ENCODE results near the gene ZGLP1.

The ZGLP1 gene

DNA sequence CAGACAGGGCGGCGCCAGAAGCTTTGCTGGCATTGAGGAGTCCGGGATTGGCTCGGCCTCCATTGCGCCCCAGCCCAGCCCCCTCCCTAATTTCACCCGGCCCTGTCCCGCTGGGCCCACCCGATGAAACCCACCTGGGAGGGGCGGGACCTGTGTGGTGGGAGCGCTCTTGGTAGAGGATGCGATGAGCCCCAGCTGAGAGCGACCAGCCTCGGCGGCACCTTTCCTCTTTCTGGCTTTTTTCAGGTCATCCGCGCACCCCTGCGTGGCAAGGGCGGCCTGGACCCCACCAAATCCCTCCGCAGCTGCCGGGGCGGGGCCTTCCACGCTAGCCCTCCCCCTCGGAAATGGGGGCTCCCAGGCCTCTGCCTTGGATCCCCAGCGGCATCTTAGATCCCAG, at the start of gene ZGLP1:
Gene ZGLP1 (minus strand): TSS at position 393 of the 400 bp plus-strand sequence.
- TF ChIP-seq, protein P1, sequence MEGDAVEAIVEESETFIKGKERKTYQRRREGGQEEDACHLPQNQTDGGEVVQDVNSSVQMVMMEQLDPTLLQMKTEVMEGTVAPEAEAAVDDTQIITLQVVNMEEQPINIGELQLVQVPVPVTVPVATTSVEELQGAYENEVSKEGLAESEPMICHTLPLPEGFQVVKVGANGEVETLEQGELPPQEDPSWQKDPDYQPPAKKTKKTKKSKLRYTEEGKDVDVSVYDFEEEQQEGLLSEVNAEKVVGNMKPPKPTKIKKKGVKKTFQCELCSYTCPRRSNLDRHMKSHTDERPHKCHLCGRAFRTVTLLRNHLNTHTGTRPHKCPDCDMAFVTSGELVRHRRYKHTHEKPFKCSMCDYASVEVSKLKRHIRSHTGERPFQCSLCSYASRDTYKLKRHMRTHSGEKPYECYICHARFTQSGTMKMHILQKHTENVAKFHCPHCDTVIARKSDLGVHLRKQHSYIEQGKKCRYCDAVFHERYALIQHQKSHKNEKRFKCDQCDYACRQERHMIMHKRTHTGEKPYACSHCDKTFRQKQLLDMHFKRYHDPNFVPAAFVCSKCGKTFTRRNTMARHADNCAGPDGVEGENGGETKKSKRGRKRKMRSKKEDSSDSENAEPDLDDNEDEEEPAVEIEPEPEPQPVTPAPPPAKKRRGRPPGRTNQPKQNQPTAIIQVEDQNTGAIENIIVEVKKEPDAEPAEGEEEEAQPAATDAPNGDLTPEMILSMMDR (IDR thresholded peaks at IDR 0.05; ENCODE audit: insufficient read depth, low read depth, low read length, missing control alignments) = no peak
- no peak within 1 kb of the TSS for H3K4me3 ChIP-seq (ENCODE audit: low read length)
- no peak for DNase-seq (ENCODE audit: low read depth)

DNA sequence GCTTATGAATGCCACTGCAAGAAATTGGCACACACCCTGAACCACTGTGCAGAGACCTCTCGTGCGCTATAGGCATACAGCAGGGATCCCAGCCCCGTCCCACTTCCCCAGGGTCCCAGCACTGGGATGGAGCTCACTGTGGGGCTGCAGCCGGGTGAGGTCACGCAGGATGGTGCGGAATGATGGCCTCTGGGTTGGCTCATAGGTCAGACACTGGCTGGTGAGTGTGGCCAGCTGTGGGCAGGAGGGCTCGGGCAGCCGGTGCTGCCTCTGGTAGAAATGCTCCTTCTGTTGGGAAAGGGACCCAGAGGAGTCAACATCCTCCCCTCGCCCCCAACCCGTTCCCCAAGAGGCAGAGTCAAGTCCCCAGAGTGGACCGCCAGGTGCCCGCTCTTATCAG, 46.8 kb upstream of the ZGLP1 start:
- H3K4me3 ChIP-seq (ENCODE audit: low read length) = no peak overlapping the region
- DNase-seq (ENCODE audit: low read depth) = no peak
- TF ChIP-seq, protein P1 (IDR thresholded peaks at IDR 0.05; ENCODE audit: insufficient read depth, low read depth, low read length, missing control alignments) = no peak

DNA sequence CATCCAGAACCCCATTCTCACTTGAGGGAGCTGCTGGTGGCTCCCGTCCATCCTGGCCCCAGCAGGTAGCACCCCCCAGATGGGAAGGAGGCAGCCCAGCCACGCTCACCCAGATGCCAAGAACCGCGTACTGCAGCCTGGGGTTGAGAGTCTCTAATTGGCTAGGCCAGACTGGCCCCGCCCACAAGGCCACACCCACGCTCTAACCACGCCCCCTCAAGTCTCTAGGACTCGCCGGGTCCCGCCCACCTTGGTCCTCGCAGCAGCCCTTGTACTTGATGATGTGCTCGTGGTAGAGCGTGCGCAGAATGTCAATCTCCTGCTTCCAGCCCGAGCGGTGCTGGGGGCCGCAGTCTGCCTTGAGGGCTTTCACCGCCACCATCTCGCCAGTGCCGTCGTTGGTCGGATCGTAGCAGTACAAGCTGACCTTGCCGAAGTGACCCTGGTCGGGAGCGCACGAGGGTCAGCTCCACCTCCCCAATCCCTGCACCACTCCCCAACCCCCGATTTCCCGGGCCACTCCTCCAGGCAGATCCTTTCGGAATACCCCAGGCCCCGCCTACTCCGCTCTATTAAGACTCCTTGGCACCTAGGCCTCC, 44.3 kb upstream of the ZGLP1 start:
- TF ChIP-seq, protein P1 (IDR thresholded peaks at IDR 0.05; ENCODE audit: insufficient read depth, low read depth, low read length, missing control alignments) = no peak
- H3K4me3 ChIP-seq (ENCODE audit: low read length) = no peak overlapping the region
- DNase-seq (ENCODE audit: low read depth) = peak; percentile 37

DNA sequence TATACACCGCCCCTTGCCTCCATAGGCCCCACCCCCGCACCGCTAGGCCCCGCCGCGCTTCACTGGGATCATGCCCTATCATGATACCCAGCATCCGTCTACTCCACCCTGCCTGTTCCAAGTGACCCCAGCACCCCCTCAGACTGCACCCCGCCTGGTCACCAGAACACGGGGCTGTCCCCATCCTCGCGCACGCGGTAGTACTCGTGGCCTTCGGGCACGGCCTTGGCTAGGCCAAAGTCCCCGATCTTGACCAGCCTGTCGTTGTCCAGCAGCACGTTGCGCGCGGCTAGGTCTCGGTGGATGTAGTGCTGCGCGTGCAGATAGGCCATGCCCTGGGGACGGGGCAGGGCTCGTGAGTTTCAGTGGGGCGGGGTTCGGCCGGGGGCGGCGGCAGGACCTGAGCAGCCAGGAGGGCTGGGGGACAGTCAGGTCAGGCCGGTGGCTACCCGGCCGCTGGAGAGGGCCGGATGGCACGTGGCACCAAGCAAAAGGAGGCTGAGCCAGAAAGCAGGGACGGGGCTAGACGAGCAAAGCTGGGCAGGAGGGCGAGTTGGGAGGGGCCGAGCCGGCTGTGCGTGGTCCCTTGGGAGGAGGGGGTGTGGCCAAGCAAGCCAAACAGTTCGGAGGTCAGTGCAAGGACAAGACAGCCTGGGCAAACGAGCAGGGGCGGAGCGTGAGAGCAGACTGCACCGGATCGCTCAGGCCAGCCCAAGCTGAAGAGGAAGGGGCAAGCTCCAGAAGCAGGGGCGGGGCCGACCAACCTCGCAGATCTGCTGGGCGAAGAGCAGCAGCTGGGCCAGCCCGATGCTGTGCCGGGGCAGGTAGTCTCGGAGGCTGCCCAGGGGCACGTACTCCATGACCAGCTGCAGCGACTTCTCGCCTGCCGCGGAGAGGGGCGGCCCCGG, 43.4 kb upstream of the ZGLP1 start:
- no peak for DNase-seq (ENCODE audit: low read depth)
- no peak overlapping the region for H3K4me3 ChIP-seq (ENCODE audit: low read length)
- TF ChIP-seq, protein P1 (IDR thresholded peaks at IDR 0.05; ENCODE audit: insufficient read depth, low read depth, low read length, missing control alignments) = no peak

DNA sequence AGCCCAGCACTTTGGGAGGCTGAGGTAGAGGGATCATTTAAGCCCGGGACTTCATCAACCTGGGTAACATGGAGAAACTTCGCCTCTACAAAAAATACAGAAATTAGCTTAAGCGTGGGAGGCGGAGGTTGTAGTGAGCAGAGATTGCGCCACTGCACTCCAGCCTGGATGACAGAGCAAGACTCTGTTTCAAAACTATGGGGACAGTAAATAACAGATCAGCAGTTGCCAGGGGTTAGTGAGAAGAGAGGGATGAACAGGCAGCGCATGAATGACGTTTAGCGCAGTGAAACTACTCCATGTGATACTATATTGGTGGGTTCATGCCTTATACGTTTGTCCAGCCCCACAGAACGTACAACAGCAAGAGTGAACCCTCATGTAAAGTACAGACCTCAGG, 36.9 kb upstream of the ZGLP1 start:
- TF ChIP-seq, protein P1 (IDR thresholded peaks at IDR 0.05; ENCODE audit: insufficient read depth, low read depth, low read length, missing control alignments) = no peak
- no peak overlapping the region for H3K4me3 ChIP-seq (ENCODE audit: low read length)
- DNase-seq (ENCODE audit: low read depth) = no peak

DNA sequence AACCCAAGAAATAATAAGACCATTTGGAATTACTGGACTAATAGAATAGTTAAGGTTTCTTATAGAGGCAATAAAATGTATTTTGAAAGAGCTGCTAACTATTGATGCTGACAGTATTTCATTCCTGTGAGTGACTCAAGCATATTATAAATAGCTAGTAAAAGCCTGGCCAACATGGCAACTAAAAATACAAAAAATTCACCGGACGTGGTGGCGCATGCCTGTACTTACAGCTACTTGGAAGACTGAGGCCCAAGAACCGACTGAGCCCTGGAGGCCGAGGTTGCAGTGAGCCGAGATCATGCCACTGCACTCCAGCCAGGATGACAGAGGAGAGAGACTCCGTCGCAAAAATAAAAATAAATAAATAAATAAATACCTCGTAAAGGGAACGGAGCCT, 35.2 kb upstream of the ZGLP1 start:
- TF ChIP-seq, protein P1 (IDR thresholded peaks at IDR 0.05; ENCODE audit: insufficient read depth, low read depth, low read length, missing control alignments) = no peak
- no peak for DNase-seq (ENCODE audit: low read depth)

More for the DNA sequence above, 35.2 kb upstream of the ZGLP1 start:
- no peak overlapping the region for H3K4me3 ChIP-seq (ENCODE audit: low read length)
